HepG2 (cell line): ENCODE measurements around the gene RBBP8NL. TPM values are rescaled to one million over a fixed set of nuclear protein-coding genes. Genes with fewer than 3 reads are reported as not detected.

ENCODE experiments used
- AGO2 ChIP-seq: fragments of 200-400 bp; formaldehyde crosslinking; optimal IDR thresholded peaks from 2 replicates; pipeline ENCODE3; 2017; ENCODE audit warnings: mild to moderate bottlenecking, low read depth, low read length, moderate library complexity
- AKNA ChIP-seq: sonication (generic); formaldehyde crosslinking; IDR thresholded peaks from 2 replicates; pipeline ENCODE4 v1.4.0; 2020; ENCODE audit warnings: missing genetic modification reagents, borderline replicate concordance
- BRD4 ChIP-seq: sonication (generic); formaldehyde crosslinking; IDR thresholded peaks from 2 replicates; pipeline ENCODE4 v1.4.0; 2020; ENCODE audit warnings: missing genetic modification reagents
- DMAP1 ChIP-seq: IDR thresholded peaks from 2 replicates; pipeline ENCODE4 v1.6.1; 2016
- DNMT3B ChIP-seq: conservative IDR thresholded peaks from 2 replicates; pipeline ENCODE4 v1.6.1; 2016; ENCODE audit warnings: missing biosample characterization, control low read depth
- DPF2 ChIP-seq: sonication (generic); formaldehyde crosslinking; IDR thresholded peaks from 2 replicates; pipeline ENCODE4 v1.4.0; 2020; ENCODE audit warnings: mild to moderate bottlenecking, low read depth, missing genetic modification reagents, borderline replicate concordance
- ELF3 ChIP-seq: IDR thresholded peaks from 2 replicates; pipeline ENCODE4 v1.6.1; 2016; ENCODE audit warnings: missing genetic modification reagents, missing compliant biosample characterization
- ETS1 ChIP-seq: sonication (generic); formaldehyde crosslinking; IDR thresholded peaks from 2 replicates; pipeline ENCODE4 v1.4.0; 2020; ENCODE audit warnings: missing genetic modification reagents
- FIP1L1 ChIP-seq: fragments of 200-400 bp; formaldehyde crosslinking; IDR thresholded peaks from 2 replicates; pipeline ENCODE4 v1.6.1; 2018; ENCODE audit warnings: low read depth, mild to moderate bottlenecking, low read length, moderate library complexity, borderline replicate concordance; ENCODE audit not compliant: insufficient read depth
- KAT8 ChIP-seq: IDR thresholded peaks from 2 replicates; pipeline ENCODE4 v1.6.1; 2016; ENCODE audit warnings: missing genetic modification reagents, missing compliant biosample characterization
- KDM5B ChIP-seq: sonication (generic); formaldehyde crosslinking; IDR thresholded peaks from 2 replicates; pipeline ENCODE4 v1.4.0; 2020; ENCODE audit warnings: missing genetic modification reagents, mild to moderate bottlenecking, borderline replicate concordance
- MIER3 ChIP-seq: IDR thresholded peaks from 2 replicates; pipeline ENCODE4 v1.6.1; 2016; ENCODE audit warnings: missing compliant biosample characterization, borderline replicate concordance
- PLSCR1 ChIP-seq: sonication (generic); formaldehyde crosslinking; IDR thresholded peaks from 2 replicates; pipeline ENCODE4 v1.5.0; 2020; ENCODE audit warnings: missing genetic modification reagents, mild to moderate bottlenecking, borderline replicate concordance
- THRA ChIP-seq: sonication (generic); formaldehyde crosslinking; IDR thresholded peaks from 2 replicates; pipeline ENCODE4 v1.4.0; 2020; ENCODE audit warnings: missing genetic modification reagents, borderline replicate concordance
- ZBTB37 ChIP-seq: sonication (generic); formaldehyde crosslinking; IDR thresholded peaks from 2 replicates; pipeline ENCODE4 v1.4.0; 2020; ENCODE audit warnings: mild to moderate bottlenecking, missing genetic modification reagents
- ZFP82 ChIP-seq: sonication (generic); formaldehyde crosslinking; IDR thresholded peaks from 2 replicates; pipeline ENCODE4 v1.5.1; 2020; ENCODE audit warnings: mild to moderate bottlenecking, missing genetic modification reagents, borderline replicate concordance
- ZNF230 ChIP-seq: sonication (generic); formaldehyde crosslinking; IDR thresholded peaks from 2 replicates; pipeline ENCODE4 v1.4.0; 2020; ENCODE audit warnings: mild to moderate bottlenecking, missing genetic modification reagents
- ZNF567 ChIP-seq: sonication (generic); formaldehyde crosslinking; IDR thresholded peaks from 2 replicates; pipeline ENCODE4 v1.8.1; 2023; ENCODE audit warnings: mild to moderate bottlenecking, missing genetic modification reagents, borderline replicate concordance
- ZNF660 ChIP-seq: sonication (generic); formaldehyde crosslinking; IDR thresholded peaks from 2 replicates; pipeline ENCODE4 v1.5.1; 2020; ENCODE audit warnings: mild to moderate bottlenecking, low read depth, missing genetic modification reagents, borderline replicate concordance
- polyA plus RNA-seq, 8 experiments: library from polyadenylated mRNA; depleted of rRNA in 3 of 8; stranded (reverse) in 7 of 8; unstranded in 1 of 8; fragments of >200 nt; fragmentation: Illumina TruSeq in 4 of 8; extraction: Trizol in 4 of 8; gene quantifications; 2 replicates each; pipeline versions ENCODE4 v1.2.1 to v1.2.3, GENCODE V29; 2011 to 2016; ENCODE audit warnings: low read depth in 4 of 8, missing spikeins in 1 of 8, mixed read lengths in 1 of 8; ENCODE audit not compliant: insufficient read depth in 1 of 8
- total RNA-seq, 5 experiments: library from RNA; depleted of rRNA; stranded (reverse); fragments of >200 nt; fragmentation: Illumina TruSeq; extraction: Trizol; gene quantifications; 2 replicates each; pipeline ENCODE4 v1.2.3, GENCODE V29; 2016; ENCODE audit warnings: low read depth in 1 of 5

RBBP8NL gene
- total and polyA plus RNA-seq, 2 of the 13 experiments (the other 11 are each of a cell fraction or from before 2014, with no cell fraction given), result 0.69 to 0.86 TPM

- TF ChIP-seq KAT8 (CRISPR knock-in tag) (peak; percentile 43; the same call in 1 of the 2 replicates), ZNF660 (CRISPR knock-in tag) (no peak), FIP1L1 (no peak), AGO2 (peak; percentile 87), ZFP82 (CRISPR knock-in tag) (no peak), DPF2 (CRISPR knock-in tag) (no peak), KDM5B (peak; percentile 78), ZNF567 (CRISPR knock-in tag) (no peak), AKNA (CRISPR knock-in tag) (no peak), ZBTB37 (CRISPR knock-in tag) (no peak), MIER3 (CRISPR knock-in tag) (no peak), ZNF230 (CRISPR knock-in tag) (peak; percentile 72; the same call in 1 of the 2 replicates), ELF3 (CRISPR knock-in tag) (no peak), ETS1 (CRISPR knock-in tag) (0 out of 2 replicates have a peak, but pooled peaks have one; percentile 67), BRD4 (CRISPR knock-in tag) (peak; percentile 23; the same call in 1 of the 2 replicates), DNMT3B (CRISPR knock-in tag) (no peak), DMAP1 (CRISPR knock-in tag) (peak; percentile 45; the same call in 1 of the 2 replicates), PLSCR1 (CRISPR knock-in tag) (no peak), THRA (no peak; the same call in 1 of the 2 replicates)
Measured at GRCh38 chr20:62366370-62367135, 60.8 kb downstream of the RBBP8NL start (continued).
